C4-2B (cell line): ENCODE measurements around the gene LIM2.

Experiments
- H3K27ac ChIP-seq: fragments of 450-650 bp; 2 replicates; pipeline ENCODE4 v1.5.1; 2017
- CTCF ChIP-seq: fragments of 450-650 bp; conservative IDR thresholded peaks from 2 replicates; pipeline ENCODE4 v1.5.1; 2017; ENCODE audit warnings: mild to moderate bottlenecking
- ZFX ChIP-seq: fragments of 450-650 bp; IDR thresholded peaks from 2 replicates; pipeline ENCODE4 v1.6.1; 2017

The LIM2 gene

GRCh38 chr19:51359294-51359693, 28.5 kb downstream of the LIM2 start:
- TF ChIP-seq ZFX (no peak), CTCF (no peak)
- H3K27ac ChIP-seq, result no peak overlapping the region

- TF ChIP-seq ZFX (no peak), CTCF (no peak)
Measured at GRCh38 chr19:51357952-51358351, 29.8 kb downstream of the LIM2 start.

GRCh38 chr19:51356159-51356801, 31.5 kb downstream of the LIM2 start:
- TF ChIP-seq CTCF (no peak), ZFX (no peak)

More at GRCh38 chr19:51357952-51358351, 29.8 kb downstream of the LIM2 start:
- no peak overlapping the region for H3K27ac ChIP-seq

GRCh38 chr19:51354742-51355148, 33.0 kb downstream of the LIM2 start:
- TF ChIP-seq CTCF (no peak), ZFX (no peak)
- H3K27ac ChIP-seq, result no peak overlapping the region

More at GRCh38 chr19:51356159-51356801, 31.5 kb downstream of the LIM2 start:
- no peak overlapping the region for H3K27ac ChIP-seq

- TF ChIP-seq CTCF (no peak), ZFX (no peak)
- no peak overlapping the region for H3K27ac ChIP-seq
Measured at GRCh38 chr19:51354103-51354741, 33.6 kb downstream of the LIM2 start.

- H3K27ac ChIP-seq, result no peak overlapping the region
- TF ChIP-seq CTCF, result no peak
- TF ChIP-seq ZFX, result no peak
Measured at GRCh38 chr19:51352783-51353360, 34.9 kb downstream of the LIM2 start.
